H1 (cell line): Measurements from ENCODE around the gene DSCAM. TPM values are rescaled to one million over a fixed set of nuclear protein-coding genes. Genes with fewer than 3 reads are reported as not detected.

Experiments
- POLR2AphosphoS5 ChIP-seq: IDR thresholded peaks from 2 replicates; pipeline ENCODE4 v1.6.1; 2011; ENCODE audit warnings: low read depth, low read length
- TBP ChIP-seq: IDR thresholded peaks from 2 replicates; pipeline ENCODE4 v1.6.1; 2011; ENCODE audit warnings: low read depth, low read length, improper control_type of control experiment
- polyA plus RNA-seq, 7 experiments: library from polyadenylated mRNA; depleted of rRNA in 3 of 7; stranded (reverse) in 5 of 7; unstranded in 2 of 7; fragments of >200 nt in 5 of 7; fragments of 200-250 nt in 2 of 7; gene quantifications; 1 replicate in 5 of 7; 2 replicates in 1 of 7; 4 replicates in 1 of 7; pipeline versions ENCODE4 v1.2.1 to v1.2.3, GENCODE V29; 2011 to 2013; ENCODE audit warnings: missing spikeins in 2 of 7, mixed read lengths in 2 of 7
- total RNA-seq: library from RNA; stranded (reverse); fragmentation: NEBNext Ultra II Directional; extraction: Animal tissue kit (Norgen Biotek cat#: 25700); gene quantifications from 2 replicates; pipeline ENCODE4 v1.2.1, GENCODE V29; 2021

The DSCAM gene
- total and polyA plus RNA-seq, 2 of the 8 experiments (the other 6 are each of a cell fraction or from before 2014, with no cell fraction given), result 0.02 to 0.15 TPM

GRCh38 chr21:40128891-40129290 lies 718.1 kb downstream of the DSCAM start (continued):
- TF ChIP-seq TBP (no peak), POLR2AphosphoS5 (no peak)
- TF ChIP-seq, all 59 proteins: peak for 0
